ENCODE results near the gene HUS1B.
"Not testable (repeated sequence)": the region's sequence is repeated elsewhere in the genome, so short reads cannot be mapped to it uniquely, and the experiment has no call there.

- not testable (repeated sequence) for TF ChIP-seq CTCF (IDR thresholded peaks at IDR 0.05); POLR2A (IDR thresholded peaks at IDR 0.05); POLR2AphosphoS5 (IDR thresholded peaks at IDR 0.05; ENCODE audit: insufficient read depth in 1 of 2, low read depth in 1 of 2)
Observed at GRCh38 chr6:694431-695126, 37.7 kb upstream of the HUS1B start.

Measured in vagina (tissue), 2 donors.